ENCODE results near the gene SARDH.

SARDH gene

GRCh38 chr9:133638076-133638475 lies 100.1 kb downstream of the SARDH start:
- no peak overlapping the region for H3K4me3 ChIP-seq (ENCODE audit: control insufficient read depth, low read depth, low read length)
- no peak for DNase-seq (ENCODE audit: low read depth)
- TF ChIP-seq CTCF (IDR thresholded peaks at IDR 0.05; ENCODE audit: control insufficient read depth, insufficient read depth, low read depth, low read length, missing control alignments): no peak

GRCh38 chr9:133637451-133638055 lies 100.6 kb downstream of the SARDH start:
- H3K4me3 ChIP-seq (ENCODE audit: control insufficient read depth, low read depth, low read length): no peak overlapping the region
- no peak for DNase-seq (ENCODE audit: low read depth)
- no peak for TF ChIP-seq CTCF (IDR thresholded peaks at IDR 0.05; ENCODE audit: control insufficient read depth, insufficient read depth, low read depth, low read length, missing control alignments)

DNA sequence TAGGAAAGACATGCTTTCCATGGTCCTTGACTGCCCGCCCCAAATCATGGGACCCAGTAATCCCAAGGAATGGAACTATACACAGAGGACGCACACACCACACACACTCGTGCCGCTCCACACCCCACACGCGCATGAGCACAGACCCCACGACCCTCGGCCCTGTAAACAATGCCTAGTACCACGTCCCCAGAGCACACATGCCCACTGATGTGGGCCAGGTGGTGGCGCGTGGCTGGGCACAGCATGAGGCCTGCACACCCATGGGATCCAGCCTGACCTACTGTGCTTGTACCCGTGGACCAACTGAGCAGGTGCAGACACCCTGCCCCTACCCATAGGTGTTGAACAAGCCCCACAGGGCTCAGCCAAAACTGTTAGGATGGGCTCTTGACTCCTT lies 101.2 kb downstream of the SARDH start:
- no peak for TF ChIP-seq CTCF (IDR thresholded peaks at IDR 0.05; ENCODE audit: control insufficient read depth, insufficient read depth, low read depth, low read length, missing control alignments)

GRCh38 chr9:133635533-133636531 lies 102.3 kb downstream of the SARDH start, which contains the start of gene DBH:
DBH (plus strand) TSS chr9:133636363; CDS start chr9:133636372, 9 bp downstream.
- DNase-seq (ENCODE audit: low read depth): no peak
- no peak within 1 kb of the TSS for H3K4me3 ChIP-seq (ENCODE audit: control insufficient read depth, low read depth, low read length)
- no peak for TF ChIP-seq CTCF (IDR thresholded peaks at IDR 0.05; ENCODE audit: control insufficient read depth, insufficient read depth, low read depth, low read length, missing control alignments)

More for the DNA sequence above, 101.2 kb downstream of the SARDH start:
- DNase-seq (ENCODE audit: low read depth): no peak
- no peak overlapping the region for H3K4me3 ChIP-seq (ENCODE audit: control insufficient read depth, low read depth, low read length)

DNA sequence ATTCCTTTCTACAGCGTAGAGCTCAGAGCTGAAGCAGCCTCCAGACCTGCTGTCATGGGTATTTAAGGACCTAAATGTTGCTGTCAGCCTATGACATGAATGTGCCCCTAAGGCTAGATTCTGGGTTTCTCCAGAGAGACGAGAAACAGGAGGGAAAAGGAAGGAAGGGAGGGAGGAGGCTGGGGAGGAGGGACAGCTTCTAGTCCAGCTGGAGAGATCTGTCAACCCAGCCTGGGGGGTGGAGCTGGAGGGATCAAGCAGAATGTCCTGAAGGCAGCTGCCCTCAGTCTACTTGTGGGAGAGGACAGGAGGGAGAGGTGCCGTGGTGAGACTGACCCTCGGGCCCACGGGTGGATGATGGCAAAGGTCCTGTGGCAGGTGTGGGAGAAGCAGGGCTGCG lies 103.1 kb downstream of the SARDH start:
- TF ChIP-seq CTCF (IDR thresholded peaks at IDR 0.05; ENCODE audit: control insufficient read depth, insufficient read depth, low read depth, low read length, missing control alignments): no peak
- no peak for DNase-seq (ENCODE audit: low read depth)
- H3K4me3 ChIP-seq (ENCODE audit: control insufficient read depth, low read depth, low read length): no peak overlapping the region

DNA sequence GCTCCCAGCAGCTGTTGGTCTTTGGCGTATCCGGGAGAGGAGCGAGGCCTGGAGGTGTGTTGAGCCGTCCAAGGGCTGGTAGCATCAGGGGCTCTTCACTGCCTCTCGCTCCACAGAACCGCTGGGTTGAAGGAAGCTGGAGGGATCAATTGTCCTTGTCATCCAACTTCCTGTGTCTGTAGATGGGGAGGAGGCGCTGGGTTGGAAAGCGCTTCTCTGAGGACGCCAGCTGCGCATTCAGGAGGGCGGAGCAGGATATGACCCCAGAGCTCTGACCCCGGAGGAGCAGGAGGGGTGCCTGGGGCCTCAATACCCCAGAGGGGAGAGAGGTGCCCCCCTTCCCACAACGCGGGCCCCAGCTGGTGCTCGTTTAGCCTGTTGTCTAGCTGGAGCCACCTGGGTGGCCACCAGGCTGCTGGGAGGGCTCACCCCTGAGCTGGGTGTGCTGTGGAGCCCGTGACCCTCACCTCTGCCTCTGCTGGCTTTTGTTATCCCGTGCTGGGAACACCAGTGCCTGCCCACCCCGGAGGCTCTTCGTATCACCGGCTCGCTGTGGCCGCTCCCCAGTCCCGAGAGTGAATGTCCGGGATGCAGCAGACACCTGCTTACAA lies 104.0 kb downstream of the SARDH start:
- H3K4me3 ChIP-seq (ENCODE audit: control insufficient read depth, low read depth, low read length): no peak overlapping the region
- no peak for DNase-seq (ENCODE audit: low read depth)
- TF ChIP-seq CTCF (IDR thresholded peaks at IDR 0.05; ENCODE audit: control insufficient read depth, insufficient read depth, low read depth, low read length, missing control alignments): no peak
